Measurements from ENCODE around the gene IFT27.

GRCh38 chr22:36764060-36764459 lies 11.9 kb downstream of the IFT27 start:
- TF ChIP-seq GABPA (IDR thresholded peaks at IDR 0.05; ENCODE audit: low read depth) (no peak), REST (IDR thresholded peaks at IDR 0.05; ENCODE audit: insufficient replicate concordance, low read depth) (no peak), CTCF (IDR thresholded peaks at IDR 0.05; ENCODE audit: insufficient read depth, low read length) (no peak), POLR2AphosphoS5 (IDR thresholded peaks at IDR 0.05; ENCODE audit: low read depth) (no peak), SPI1 (IDR thresholded peaks at IDR 0.05; ENCODE audit: borderline replicate concordance, low read depth) (no peak)

Data from HL-60 (cell line).